Tibial artery (tissue), 4 donors: ENCODE measurements around the gene RHBDD1.

ENCODE experiments used
- DNase-seq, 2 donors: peaks; one replicate each; pipeline ENCODE4 v3.0.0-alpha.2; 2019
- H3K27ac ChIP-seq, 2 donors: fragments of 200-600 bp; sonication (generic) in 1 of 2; 1 replicate in 1 of 2; 2 replicates in 1 of 2; pipeline ENCODE4 v1.5.1; 2018 to 2019; ENCODE audit warnings: mild to moderate bottlenecking in 1 of 2
- H3K27me3 ChIP-seq, 2 donors: fragments of 200-600 bp; sonication (generic) in 1 of 2; one replicate each; pipeline versions ENCODE4 v1.5.1 to v1.6.0; 2016 to 2019
- H3K36me3 ChIP-seq, 3 donors: fragments of 200-600 bp; sonication (generic) in 2 of 3; one replicate each; pipeline ENCODE4 v1.5.1; 2016 to 2019; ENCODE audit warnings: mild to moderate bottlenecking in 2 of 3
- H3K4me1 ChIP-seq, 4 donors: fragments of 200-600 bp; sonication (generic) in 2 of 4; 1 replicate in 3 of 4; 2 replicates in 1 of 4; pipeline ENCODE4 v1.5.1; 2016 to 2019
- H3K4me3 ChIP-seq, 2 donors: fragments of 200-600 bp; sonication (generic) in 1 of 2; 1 replicate in 1 of 2; 2 replicates in 1 of 2; pipeline ENCODE4 v1.5.1; 2018 to 2019; ENCODE audit warnings: mild to moderate bottlenecking in 2 of 2
- H3K9me3 ChIP-seq, 3 donors: fragments of 200-600 bp; sonication (generic) in 1 of 3; one replicate each; pipeline ENCODE4 v1.5.1; 2016 to 2019
- intact Hi-C: fragments of 100-400 bp; cut with DNase I; formaldehyde crosslinking; loops from one replicate; pipeline ENCODE4 v1.15.0; 2023; ENCODE audit warnings: low total_unique reads
- TF ChIP-seq, protein P1 (sequence below), 2 experiments: fragments of 200-600 bp in 1 of 2; fragments of 450-650 bp in 1 of 2; IDR thresholded peaks; one replicate each; pipeline ENCODE4 v1.5.1; 2017 to 2019; ENCODE audit warnings: antibody characterized with exemption in 2 of 2, mild to moderate bottlenecking in 1 of 2, moderate library complexity in 1 of 2

RHBDD1 gene

DNA sequence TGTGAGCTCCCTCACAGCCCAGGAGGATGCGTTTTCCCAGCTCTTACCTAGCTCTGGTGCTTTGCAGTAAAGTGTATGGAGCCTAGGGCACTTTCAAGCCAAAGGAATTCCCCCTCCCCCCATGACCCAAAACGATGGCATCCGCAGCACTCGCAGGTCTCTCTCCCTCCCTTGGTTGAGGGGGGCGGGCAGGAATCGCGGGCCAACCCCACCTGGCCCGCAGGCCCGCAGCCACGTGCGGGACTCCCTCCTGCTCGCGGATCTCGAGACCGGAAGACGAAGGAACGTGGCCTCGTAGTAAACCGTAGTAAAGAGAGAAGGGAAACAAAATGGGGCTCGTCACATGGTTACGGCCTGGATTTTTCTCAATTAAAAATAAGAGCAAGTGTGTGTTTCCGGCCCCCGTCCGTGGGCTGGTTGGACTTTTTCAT, 44.8 kb upstream of the RHBDD1 start:
- DNase-seq = peak in 1 of 2 donors; percentile 68
- H3K4me3 ChIP-seq = peak overlapping the region; percentile 69 to 83
- intact Hi-C loops = loop anchor here (5.0 to 10.0 kb wide), 2 partner anchors 129 to 316 kb away; no protein-coding TSS in a partner anchor
- peaks cover 0 to 10% (median 2%) of the 10 kb centered on the region in 3 donors for H3K36me3 ChIP-seq
- peaks cover 0 to 85% (median 47%) of the 10 kb centered on the region in 4 donors for H3K4me1 ChIP-seq
- TF ChIP-seq, protein P1, sequence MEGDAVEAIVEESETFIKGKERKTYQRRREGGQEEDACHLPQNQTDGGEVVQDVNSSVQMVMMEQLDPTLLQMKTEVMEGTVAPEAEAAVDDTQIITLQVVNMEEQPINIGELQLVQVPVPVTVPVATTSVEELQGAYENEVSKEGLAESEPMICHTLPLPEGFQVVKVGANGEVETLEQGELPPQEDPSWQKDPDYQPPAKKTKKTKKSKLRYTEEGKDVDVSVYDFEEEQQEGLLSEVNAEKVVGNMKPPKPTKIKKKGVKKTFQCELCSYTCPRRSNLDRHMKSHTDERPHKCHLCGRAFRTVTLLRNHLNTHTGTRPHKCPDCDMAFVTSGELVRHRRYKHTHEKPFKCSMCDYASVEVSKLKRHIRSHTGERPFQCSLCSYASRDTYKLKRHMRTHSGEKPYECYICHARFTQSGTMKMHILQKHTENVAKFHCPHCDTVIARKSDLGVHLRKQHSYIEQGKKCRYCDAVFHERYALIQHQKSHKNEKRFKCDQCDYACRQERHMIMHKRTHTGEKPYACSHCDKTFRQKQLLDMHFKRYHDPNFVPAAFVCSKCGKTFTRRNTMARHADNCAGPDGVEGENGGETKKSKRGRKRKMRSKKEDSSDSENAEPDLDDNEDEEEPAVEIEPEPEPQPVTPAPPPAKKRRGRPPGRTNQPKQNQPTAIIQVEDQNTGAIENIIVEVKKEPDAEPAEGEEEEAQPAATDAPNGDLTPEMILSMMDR (IDR thresholded peaks at IDR 0.05) = no peak
- H3K27ac ChIP-seq = peak overlapping the region; percentile 88 to 96
- H3K27me3 ChIP-seq = no peaks in the 10 kb centered on the region
- no peaks in the 10 kb centered on the region for H3K9me3 ChIP-seq

DNA sequence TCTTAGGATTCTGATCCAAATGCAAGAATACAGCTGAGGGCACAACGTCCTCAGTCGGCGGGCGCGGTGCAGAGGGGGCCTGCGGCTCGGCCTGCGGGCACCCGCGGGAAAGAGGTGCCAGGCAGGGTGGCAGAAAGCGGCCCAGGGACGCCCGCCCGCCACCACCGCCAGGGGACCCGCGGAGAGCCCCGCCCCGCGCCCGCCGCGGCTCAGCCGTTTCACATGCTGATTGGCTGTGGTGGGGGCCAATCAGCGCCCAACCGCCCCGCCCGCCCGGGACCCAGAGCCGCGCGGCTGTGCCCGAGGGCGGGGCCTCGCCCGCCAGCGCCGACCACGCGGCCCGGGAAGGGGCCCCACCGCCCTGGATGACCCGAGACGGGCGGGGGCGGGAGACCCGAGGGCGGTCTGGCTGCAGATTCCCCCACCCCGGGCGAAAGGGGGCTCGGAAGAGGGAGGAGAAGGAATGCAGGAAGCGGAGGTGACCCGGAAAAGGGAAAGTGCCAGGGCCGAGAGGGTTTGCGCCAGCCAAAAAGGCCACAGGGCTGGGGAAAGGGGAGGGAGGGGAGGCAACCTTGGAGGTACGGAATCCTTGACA, 44.3 kb upstream of the RHBDD1 start:
- H3K27me3 ChIP-seq = no peaks in the 10 kb centered on the region
- peaks cover 0 to 14% (median 7%) of the 10 kb centered on the region in 3 donors for H3K36me3 ChIP-seq
- peak overlapping the region; percentile 69 to 83 for H3K4me3 ChIP-seq
- peaks cover 0 to 85% (median 51%) of the 10 kb centered on the region in 4 donors for H3K4me1 ChIP-seq
- H3K27ac ChIP-seq = peak overlapping the region; percentile 88 to 96
- DNase-seq = peak; percentile 84 to 94
- H3K9me3 ChIP-seq = no peaks in the 10 kb centered on the region
- TF ChIP-seq, protein P1 (IDR thresholded peaks at IDR 0.05) = peak; percentile 62 to 82
- intact Hi-C loops = loop anchor here (5.0 to 10.0 kb wide), 2 partner anchors 129 to 317 kb away; no protein-coding TSS in a partner anchor

DNA sequence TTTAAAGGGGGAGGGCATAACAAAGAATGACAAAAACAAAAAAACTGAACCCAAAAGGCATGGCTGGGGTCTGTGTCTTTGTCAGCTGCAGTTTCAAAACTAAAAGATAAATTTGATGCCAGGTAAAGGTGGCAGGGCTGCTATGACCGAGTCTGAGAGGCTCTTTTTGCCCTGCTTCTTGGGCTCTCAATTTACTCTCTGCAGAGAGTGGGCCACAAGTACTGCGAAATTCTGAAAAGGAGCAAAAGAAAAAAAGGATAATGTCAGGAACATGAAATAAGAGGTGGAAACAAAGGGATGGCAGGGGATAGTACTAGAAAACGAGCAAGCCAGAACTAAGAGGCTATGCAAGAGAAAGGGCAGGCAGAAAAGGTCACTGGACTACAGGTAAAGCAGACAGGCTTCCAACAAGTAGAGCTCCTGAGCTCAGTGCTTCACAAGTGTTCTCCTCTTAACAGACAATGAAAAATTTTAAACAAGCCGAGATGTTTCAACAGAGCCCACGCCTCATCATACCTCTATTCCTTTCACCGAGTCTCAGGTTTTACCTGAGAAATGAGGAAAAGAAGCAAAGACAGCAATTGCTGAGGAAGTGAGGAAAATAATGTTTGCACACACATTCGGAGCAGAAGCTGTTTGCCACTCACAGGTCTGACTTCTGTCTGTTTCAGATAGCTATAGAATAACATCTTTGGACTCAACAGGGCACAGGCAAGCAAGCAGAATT, 43.5 kb upstream of the RHBDD1 start:
- H3K4me1 ChIP-seq = peaks cover 0 to 85% (median 55%) of the 10 kb centered on the region in 4 donors
- peak overlapping the region; percentile 88 to 96 for H3K27ac ChIP-seq
- intact Hi-C loops = loop anchor here (5.0 to 10.0 kb wide), 2 partner anchors 130 to 318 kb away; no protein-coding TSS in a partner anchor
- no peaks in the 10 kb centered on the region for H3K9me3 ChIP-seq
- peaks cover 0 to 20% (median 14%) of the 10 kb centered on the region in 3 donors for H3K36me3 ChIP-seq
- no peak for DNase-seq
- peak overlapping the region; percentile 69 to 83 for H3K4me3 ChIP-seq
- no peaks in the 10 kb centered on the region for H3K27me3 ChIP-seq
- TF ChIP-seq, protein P1 (IDR thresholded peaks at IDR 0.05) = no peak

DNA sequence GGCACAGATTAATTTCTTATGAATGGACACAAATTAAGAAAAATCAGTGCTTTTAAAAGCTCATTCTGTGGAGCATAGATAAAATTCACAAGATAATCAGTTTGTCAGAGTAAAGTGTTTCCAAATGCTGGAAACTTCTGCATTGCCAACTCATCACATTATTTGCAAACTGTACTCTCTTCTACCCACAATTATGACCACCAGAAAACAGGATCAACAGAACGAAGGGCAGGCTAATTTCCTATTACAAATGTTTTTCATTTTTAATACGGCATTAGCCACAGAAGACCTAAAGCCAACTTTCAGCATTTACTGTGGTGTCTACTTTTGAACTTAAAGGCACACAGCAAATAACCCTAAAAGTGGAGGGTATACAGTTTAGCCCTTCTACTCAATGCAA, 42.2 kb upstream of the RHBDD1 start:
- Histone ChIP-seq H3K4me3 (peak overlapping the region; percentile 44 to 45), H3K27me3 (no peaks in the 10 kb centered on the region), H3K36me3 (peaks cover 0 to 28% (median 19%) of the 10 kb centered on the region in 3 donors), H3K4me1 (peaks cover 0 to 85% (median 57%) of the 10 kb centered on the region in 4 donors), H3K27ac (peak overlapping the region; percentile 88 to 96), H3K9me3 (no peaks in the 10 kb centered on the region)
- intact Hi-C loops = loop anchor here (5.0 to 10.0 kb wide), 2 partner anchors 131 to 319 kb away; no protein-coding TSS in a partner anchor
- no peak for DNase-seq
- TF ChIP-seq, protein P1 (IDR thresholded peaks at IDR 0.05) = no peak

DNA sequence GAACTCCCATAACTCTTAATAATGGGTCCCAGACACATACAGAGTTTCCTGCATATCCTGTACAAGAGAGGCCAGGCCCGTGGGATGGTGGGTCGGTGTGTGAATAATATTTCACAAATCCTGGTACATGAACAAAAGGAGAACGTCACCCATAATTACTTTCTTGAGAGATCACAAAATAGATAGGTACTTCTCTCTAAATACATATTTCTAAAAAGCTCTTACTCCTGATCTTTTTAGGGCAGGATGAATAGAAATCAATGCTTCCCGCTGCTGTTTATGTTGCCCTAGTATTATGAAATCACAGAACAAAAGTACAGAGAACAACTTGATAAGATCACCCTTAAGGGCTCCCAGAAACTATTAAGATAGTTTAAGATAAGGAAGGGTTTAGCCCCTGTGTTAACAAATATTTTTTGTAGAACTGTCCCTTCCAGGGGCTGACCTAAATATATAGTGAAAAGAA, 41.6 kb upstream of the RHBDD1 start:
- H3K27ac ChIP-seq = peak overlapping the region; percentile 88 to 96
- no peaks in the 10 kb centered on the region for H3K9me3 ChIP-seq
- TF ChIP-seq, protein P1 (IDR thresholded peaks at IDR 0.05) = no peak
- intact Hi-C loops = loop anchor here (5.0 to 10.0 kb wide), 2 partner anchors 132 to 319 kb away; no protein-coding TSS in a partner anchor
- H3K4me1 ChIP-seq = peaks cover 0 to 79% (median 55%) of the 10 kb centered on the region in 4 donors
- peak overlapping the region; percentile 44 to 45 for H3K4me3 ChIP-seq
- DNase-seq = no peak
- H3K36me3 ChIP-seq = peaks cover 0 to 28% (median 19%) of the 10 kb centered on the region in 3 donors
- H3K27me3 ChIP-seq = no peaks in the 10 kb centered on the region
